KMS-11 (cell line): ENCODE data around the gene CPO.
A peak's percentile ranks its signal among the peaks of the same experiment; 100 is the strongest.

Source experiments
- H2AFZ ChIP-seq: fragments of 200-600 bp; sonication (generic); 2 replicates; pipeline ENCODE4 v1.6.1; 2016; ENCODE audit warnings: antibody characterized with exemption, mixed run types, low read depth
- H3K27ac ChIP-seq: fragments of 200-600 bp; sonication (generic); 2 replicates; pipeline ENCODE4 v1.6.1; 2016; ENCODE audit warnings: mild to moderate bottlenecking, mixed run types
- H3K27me3 ChIP-seq: fragments of 200-600 bp; sonication (generic); 2 replicates; pipeline ENCODE4 v1.6.1; 2017; ENCODE audit warnings: mild to moderate bottlenecking, low read depth, mixed run types, moderate library complexity; ENCODE audit not compliant: insufficient read depth
- H3K36me3 ChIP-seq: fragments of 200-600 bp; sonication (generic); 2 replicates; pipeline ENCODE4 v1.6.1; 2017; ENCODE audit warnings: mild to moderate bottlenecking, mixed run types; ENCODE audit not compliant: insufficient read depth
- H3K4me1 ChIP-seq: fragments of 200-600 bp; sonication (generic); 2 replicates; pipeline ENCODE4 v1.6.1; 2016; ENCODE audit warnings: mild to moderate bottlenecking, low read depth, mixed run types; ENCODE audit not compliant: poor library complexity, severe bottlenecking
- H3K4me2 ChIP-seq: fragments of 200-600 bp; sonication (generic); 2 replicates; pipeline ENCODE4 v1.7.0; 2016; ENCODE audit warnings: mild to moderate bottlenecking, mixed run types
- H3K4me3 ChIP-seq: fragments of 200-600 bp; sonication (generic); IDR thresholded peaks from 2 replicates; pipeline ENCODE4 v1.6.1; 2017; ENCODE audit warnings: low read depth, low read length, mixed read lengths; ENCODE audit not compliant: insufficient read depth
- H3K79me2 ChIP-seq: fragments of 200-600 bp; sonication (generic); 2 replicates; pipeline ENCODE4 v1.6.1; 2016; ENCODE audit warnings: low read depth, mixed run types; ENCODE audit not compliant: insufficient read depth
- H3K9ac ChIP-seq: fragments of 200-600 bp; sonication (generic); 2 replicates; pipeline ENCODE4 v1.6.1; 2016; ENCODE audit warnings: mild to moderate bottlenecking, mixed run types
- H4K20me1 ChIP-seq: fragments of 200-600 bp; sonication (generic); 2 replicates; pipeline ENCODE4 v1.6.1; 2016; ENCODE audit warnings: mild to moderate bottlenecking, mixed run types; ENCODE audit not compliant: insufficient read depth
- TF ChIP-seq, protein P1 (sequence below): fragments of 200-600 bp; sonication (generic); conservative IDR thresholded peaks from 2 replicates; pipeline ENCODE4 v1.6.1; 2017; ENCODE audit warnings: low read depth, mild to moderate bottlenecking, antibody characterized with exemption, low read length, moderate library complexity, mixed read lengths

The CPO gene

DNA sequence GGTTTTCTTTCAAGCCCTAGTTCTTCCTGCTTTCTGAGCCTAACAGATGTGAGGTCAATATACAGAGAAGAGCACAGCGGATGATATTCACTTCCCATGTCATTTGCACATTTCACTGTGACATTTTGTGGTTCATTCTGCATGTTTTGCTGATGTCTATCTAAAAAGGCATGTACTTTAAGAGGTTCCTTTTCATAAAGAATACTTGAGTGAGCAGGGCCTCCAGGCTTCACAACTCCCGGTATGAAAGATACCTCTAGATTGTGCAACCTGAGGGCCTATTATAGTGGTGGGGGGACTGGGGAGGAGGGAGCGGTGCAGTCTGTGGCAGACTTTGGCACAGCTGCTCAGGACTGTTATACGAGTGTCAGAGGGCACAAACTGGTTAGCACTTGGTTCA lies 54.6 kb downstream of the CPO start:
- Histone ChIP-seq H3K4me3 (no peak overlapping the region), H3K9ac (no peak overlapping the region), H3K4me1 (no peaks in the 10 kb centered on the region), H4K20me1 (no peaks in the 10 kb centered on the region), H3K27me3 (no peaks in the 10 kb centered on the region), H3K36me3 (no peaks in the 10 kb centered on the region), H3K4me2 (no peak overlapping the region), H3K79me2 (no peaks in the 10 kb centered on the region), H3K27ac (no peak overlapping the region), H2AFZ (no peak overlapping the region)
- TF ChIP-seq, protein P1, sequence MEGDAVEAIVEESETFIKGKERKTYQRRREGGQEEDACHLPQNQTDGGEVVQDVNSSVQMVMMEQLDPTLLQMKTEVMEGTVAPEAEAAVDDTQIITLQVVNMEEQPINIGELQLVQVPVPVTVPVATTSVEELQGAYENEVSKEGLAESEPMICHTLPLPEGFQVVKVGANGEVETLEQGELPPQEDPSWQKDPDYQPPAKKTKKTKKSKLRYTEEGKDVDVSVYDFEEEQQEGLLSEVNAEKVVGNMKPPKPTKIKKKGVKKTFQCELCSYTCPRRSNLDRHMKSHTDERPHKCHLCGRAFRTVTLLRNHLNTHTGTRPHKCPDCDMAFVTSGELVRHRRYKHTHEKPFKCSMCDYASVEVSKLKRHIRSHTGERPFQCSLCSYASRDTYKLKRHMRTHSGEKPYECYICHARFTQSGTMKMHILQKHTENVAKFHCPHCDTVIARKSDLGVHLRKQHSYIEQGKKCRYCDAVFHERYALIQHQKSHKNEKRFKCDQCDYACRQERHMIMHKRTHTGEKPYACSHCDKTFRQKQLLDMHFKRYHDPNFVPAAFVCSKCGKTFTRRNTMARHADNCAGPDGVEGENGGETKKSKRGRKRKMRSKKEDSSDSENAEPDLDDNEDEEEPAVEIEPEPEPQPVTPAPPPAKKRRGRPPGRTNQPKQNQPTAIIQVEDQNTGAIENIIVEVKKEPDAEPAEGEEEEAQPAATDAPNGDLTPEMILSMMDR = no peak

DNA sequence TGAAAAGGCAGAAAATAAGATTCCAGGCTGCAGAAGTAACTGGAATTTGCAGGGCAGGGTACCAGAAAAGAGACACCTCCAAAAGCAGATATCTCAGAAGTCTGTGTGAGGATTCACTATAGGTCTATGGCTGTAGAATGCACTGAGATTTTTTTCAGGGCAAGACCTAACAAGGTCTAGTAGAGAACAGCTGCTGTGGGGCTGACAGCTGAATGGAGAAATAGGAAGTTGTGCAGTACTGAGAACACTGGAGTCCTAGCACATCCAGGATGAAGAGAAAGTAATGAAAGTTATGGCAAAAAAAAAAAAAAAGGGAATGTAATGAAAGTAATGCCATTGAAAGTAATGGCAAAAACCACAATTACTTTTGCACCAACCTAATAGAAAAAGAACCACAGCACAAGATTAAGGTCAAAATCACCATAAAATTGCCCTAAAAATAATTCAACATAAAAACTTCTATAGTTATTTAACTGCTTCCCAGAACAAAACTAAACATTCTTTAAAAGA lies 57.3 kb downstream of the CPO start:
- no peak overlapping the region for H3K4me2 ChIP-seq
- TF ChIP-seq, protein P1 = no peak
- H3K4me1 ChIP-seq = no peaks in the 10 kb centered on the region
- H2AFZ ChIP-seq = no peak overlapping the region
- no peaks in the 10 kb centered on the region for H3K36me3 ChIP-seq
- no peaks in the 10 kb centered on the region for H4K20me1 ChIP-seq
- H3K79me2 ChIP-seq = no peaks in the 10 kb centered on the region
- no peak overlapping the region for H3K4me3 ChIP-seq
- no peaks in the 10 kb centered on the region for H3K27me3 ChIP-seq
- H3K9ac ChIP-seq = no peak overlapping the region
- H3K27ac ChIP-seq = no peak overlapping the region

DNA sequence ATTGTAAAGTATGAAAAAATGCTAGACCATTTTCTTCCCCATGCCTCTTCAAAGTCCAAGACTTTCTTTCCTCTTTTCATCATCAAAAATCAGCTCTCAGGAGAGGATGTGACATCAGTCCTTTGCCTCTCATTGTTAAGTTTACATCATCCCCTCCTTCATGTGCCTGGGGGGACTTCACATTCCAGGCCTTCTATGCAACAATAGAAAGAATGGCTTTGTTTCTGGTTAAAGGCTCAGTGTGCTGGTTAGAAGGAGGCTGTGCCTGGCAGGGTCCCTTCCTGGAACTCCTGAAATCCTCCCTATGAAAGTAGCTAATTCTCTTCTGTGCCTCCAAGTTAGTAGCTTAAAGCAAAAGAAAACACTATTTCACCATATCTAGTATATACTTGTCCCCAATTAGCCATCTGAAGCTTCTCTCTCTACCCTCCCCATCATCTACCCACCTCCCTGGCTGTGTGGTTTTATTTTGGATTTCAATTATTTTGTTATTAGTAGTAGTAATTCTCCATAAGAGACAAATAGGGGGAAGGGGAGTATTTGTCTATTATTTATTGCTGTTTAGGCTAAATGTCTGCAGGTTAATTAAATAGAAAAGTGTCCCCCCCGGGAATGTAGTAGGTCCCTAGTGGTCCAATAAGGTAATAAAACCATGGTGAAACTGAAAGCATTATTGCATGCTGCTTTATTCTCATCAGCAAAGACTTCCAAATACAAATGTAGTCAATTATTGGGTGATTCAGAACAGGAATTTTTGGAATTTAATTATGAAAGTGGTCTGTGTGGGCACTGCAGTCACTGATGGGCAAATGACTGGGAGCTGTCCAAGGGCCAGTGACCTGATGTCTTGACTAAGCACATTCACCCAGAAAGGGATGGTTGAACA lies 69.0 kb downstream of the CPO start:
- H2AFZ ChIP-seq = peak overlapping the region; percentile 15; the same call in 1 of the 2 replicates
- no peak overlapping the region for H3K27ac ChIP-seq
- H3K9ac ChIP-seq = no peak overlapping the region
- TF ChIP-seq, protein P1 = peak; percentile 62
- H3K79me2 ChIP-seq = no peaks in the 10 kb centered on the region
- H3K27me3 ChIP-seq = no peaks in the 10 kb centered on the region
- H3K4me3 ChIP-seq = no peak overlapping the region
- peaks cover 4% of the 10 kb centered on the region for H3K4me1 ChIP-seq
- H3K36me3 ChIP-seq = no peaks in the 10 kb centered on the region
- H3K4me2 ChIP-seq = no peak overlapping the region; the same call in 1 of the 2 replicates
- no peaks in the 10 kb centered on the region for H4K20me1 ChIP-seq

DNA sequence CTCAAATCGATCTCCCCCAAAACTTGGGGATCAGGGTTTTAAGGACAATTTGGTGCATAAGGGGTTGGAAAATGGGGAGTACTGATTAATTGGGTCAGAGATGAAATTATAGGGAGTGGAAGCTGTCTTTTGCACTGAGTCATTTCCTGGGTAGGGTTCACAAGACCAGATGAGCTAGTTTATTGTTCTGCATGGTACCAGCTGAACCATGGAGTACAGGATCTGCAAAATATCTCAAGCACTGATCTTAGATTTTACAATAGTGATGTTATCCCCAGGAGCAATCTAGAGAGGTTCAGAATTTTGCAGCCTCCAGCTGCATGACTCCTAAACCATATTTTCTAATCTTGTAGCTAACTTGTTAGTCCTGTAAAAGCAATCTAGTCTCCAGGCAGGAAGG lies 73.1 kb downstream of the CPO start:
- Histone ChIP-seq H3K4me2 (no peak overlapping the region), H2AFZ (no peak overlapping the region), H3K36me3 (no peaks in the 10 kb centered on the region), H3K27me3 (no peaks in the 10 kb centered on the region), H3K27ac (no peak overlapping the region), H3K4me1 (peaks cover 4% of the 10 kb centered on the region), H3K4me3 (no peak overlapping the region), H3K79me2 (no peaks in the 10 kb centered on the region), H3K9ac (no peak overlapping the region), H4K20me1 (no peaks in the 10 kb centered on the region)
- TF ChIP-seq, protein P1 = no peak
